Coronary artery (tissue), 2 donors: ENCODE measurements around the gene CDK5RAP3.

Experiments
- DNase-seq: peaks from one replicate; pipeline ENCODE4 v3.0.0-alpha.2; 2017; ENCODE audit warnings: low spot score
- H3K27ac ChIP-seq, 2 donors: fragments of 200-600 bp; sonication (generic); one replicate each; pipeline ENCODE4 v1.5.1; 2016 to 2019
- H3K4me3 ChIP-seq: fragments of 200-600 bp; sonication (generic); 2 replicates; pipeline ENCODE4 v1.5.1; 2016; ENCODE audit warnings: mild to moderate bottlenecking, moderate library complexity
- TF ChIP-seq, protein P1 (sequence below): fragments of 200-600 bp; sonication (generic); IDR thresholded peaks from one replicate; pipeline ENCODE4 v1.5.1; 2019; ENCODE audit warnings: antibody characterized with exemption

CDK5RAP3 gene

GRCh38 chr17:47970725-47971499, at the start of gene CDK5RAP3:
CDK5RAP3 (plus strand) TSS chr17:47971113; CDS start chr17:47971147, 34 bp downstream.
- peak within 1 kb of the TSS; percentile 89 for H3K4me3 ChIP-seq
- peak within 1 kb of the TSS; percentile 73 to 91 for H3K27ac ChIP-seq
- TF ChIP-seq, protein P1, sequence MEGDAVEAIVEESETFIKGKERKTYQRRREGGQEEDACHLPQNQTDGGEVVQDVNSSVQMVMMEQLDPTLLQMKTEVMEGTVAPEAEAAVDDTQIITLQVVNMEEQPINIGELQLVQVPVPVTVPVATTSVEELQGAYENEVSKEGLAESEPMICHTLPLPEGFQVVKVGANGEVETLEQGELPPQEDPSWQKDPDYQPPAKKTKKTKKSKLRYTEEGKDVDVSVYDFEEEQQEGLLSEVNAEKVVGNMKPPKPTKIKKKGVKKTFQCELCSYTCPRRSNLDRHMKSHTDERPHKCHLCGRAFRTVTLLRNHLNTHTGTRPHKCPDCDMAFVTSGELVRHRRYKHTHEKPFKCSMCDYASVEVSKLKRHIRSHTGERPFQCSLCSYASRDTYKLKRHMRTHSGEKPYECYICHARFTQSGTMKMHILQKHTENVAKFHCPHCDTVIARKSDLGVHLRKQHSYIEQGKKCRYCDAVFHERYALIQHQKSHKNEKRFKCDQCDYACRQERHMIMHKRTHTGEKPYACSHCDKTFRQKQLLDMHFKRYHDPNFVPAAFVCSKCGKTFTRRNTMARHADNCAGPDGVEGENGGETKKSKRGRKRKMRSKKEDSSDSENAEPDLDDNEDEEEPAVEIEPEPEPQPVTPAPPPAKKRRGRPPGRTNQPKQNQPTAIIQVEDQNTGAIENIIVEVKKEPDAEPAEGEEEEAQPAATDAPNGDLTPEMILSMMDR, result peak; percentile 90
- peak; percentile 99 for DNase-seq

- no peak overlapping the region for H3K27ac ChIP-seq
These were observed 45.9 kb upstream of the CDK5RAP3 start for GRCh38 chr17:47924785-47925677.

DNA sequence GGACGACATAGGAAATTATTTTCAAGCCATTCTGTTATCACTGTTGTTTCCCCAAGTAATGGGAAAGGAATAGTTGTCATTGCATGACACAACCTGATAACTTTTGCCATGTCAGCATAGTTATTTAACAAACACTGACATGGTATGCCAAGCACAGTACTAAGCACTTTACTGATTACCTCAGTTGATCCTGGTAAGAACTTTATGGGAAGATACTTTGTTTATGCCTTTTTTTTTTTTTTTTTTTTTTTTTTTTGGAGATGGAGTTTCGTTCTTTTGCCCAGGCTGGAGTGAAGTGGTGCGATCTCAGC, 45.3 kb upstream of the CDK5RAP3 start:
- Histone ChIP-seq H3K4me3 (no peak overlapping the region), H3K27ac (no peak overlapping the region)
- TF ChIP-seq, protein P1, result no peak
- no peak for DNase-seq

More at GRCh38 chr17:47924785-47925677, 45.9 kb upstream of the CDK5RAP3 start:
- no peak for DNase-seq
- TF ChIP-seq, protein P1, result no peak
- no peak overlapping the region for H3K4me3 ChIP-seq

- Histone ChIP-seq H3K4me3 (no peak overlapping the region), H3K27ac (no peak overlapping the region)
- TF ChIP-seq, protein P1, result no peak
- no peak for DNase-seq
These were observed 43.0 kb upstream of the CDK5RAP3 start for GRCh38 chr17:47927821-47928400.

DNA sequence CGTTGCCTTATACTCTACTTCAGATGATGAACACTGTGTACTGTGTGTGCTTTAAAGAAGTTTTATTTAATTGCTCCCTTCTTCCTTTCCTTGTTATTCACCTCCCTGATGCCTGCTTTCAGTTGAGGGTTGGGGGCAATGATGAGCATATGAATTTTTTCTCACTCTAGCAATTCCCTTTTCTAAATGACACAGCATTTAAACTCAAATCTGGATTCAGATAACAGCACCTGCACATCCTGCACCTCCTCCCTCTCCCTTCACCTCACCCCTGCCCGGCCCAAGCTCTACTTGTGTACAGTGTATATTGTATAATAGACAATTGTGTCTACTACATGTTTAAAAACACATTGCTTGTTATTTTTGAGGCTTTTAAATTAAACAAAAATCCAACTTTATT, 42.5 kb upstream of the CDK5RAP3 start:
- Histone ChIP-seq H3K4me3 (no peak overlapping the region), H3K27ac (no peak overlapping the region)
- TF ChIP-seq, protein P1, result no peak
- DNase-seq, result no peak

DNA sequence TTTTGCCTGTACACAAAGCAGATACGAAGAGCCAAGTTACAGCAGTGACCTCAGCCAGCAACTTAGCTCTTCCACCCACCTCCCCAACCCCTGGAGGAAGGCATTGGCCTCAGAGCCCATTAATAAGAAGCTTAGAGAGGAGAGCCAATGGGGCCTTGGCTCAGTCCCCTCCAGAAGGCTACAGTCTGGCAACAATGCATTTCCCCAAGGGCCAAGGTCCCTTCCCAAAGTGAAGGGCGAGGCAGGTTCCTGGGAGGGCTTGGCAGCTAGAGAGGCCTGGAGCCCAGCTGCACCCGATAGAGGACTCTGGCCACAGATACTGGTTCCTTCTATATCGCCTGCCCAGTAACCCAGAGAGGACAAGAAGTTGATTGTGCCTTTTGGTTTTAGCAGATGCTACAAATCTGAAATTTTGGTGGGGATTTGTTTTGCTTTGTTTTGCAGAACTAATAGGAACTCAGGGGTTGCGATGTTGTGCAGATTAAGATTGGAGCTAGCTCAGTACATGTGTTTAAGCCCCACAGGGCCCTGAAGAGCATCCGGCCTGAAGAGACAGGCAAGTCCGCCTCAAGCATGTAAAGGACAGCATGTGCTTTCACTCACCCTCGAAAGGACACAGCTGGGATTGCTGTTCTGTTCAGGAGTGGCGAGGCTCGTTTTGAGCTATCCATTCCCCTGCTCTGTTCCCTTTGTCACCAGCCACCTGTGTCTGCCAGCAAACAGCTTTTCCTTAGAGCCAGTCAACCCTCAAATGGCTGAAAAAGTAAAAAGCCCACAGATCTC, 41.5 kb upstream of the CDK5RAP3 start:
- no peak for DNase-seq
- H3K27ac ChIP-seq, result no peak overlapping the region
- TF ChIP-seq, protein P1, result no peak
- no peak overlapping the region for H3K4me3 ChIP-seq
